SK-N-MC (cell line): ENCODE data around the gene SLC6A11.

Source experiments
- EZH2 ChIP-seq: fragments of 200-600 bp; sonication (generic); IDR thresholded peaks from one replicate; pipeline ENCODE4 v1.6.1; 2017; ENCODE audit warnings: antibody characterized with exemption
- POLR2AphosphoS5 ChIP-seq: IDR thresholded peaks from 2 replicates; pipeline ENCODE4 v1.6.1; 2012; ENCODE audit warnings: mild to moderate bottlenecking, low read depth, low read length, borderline replicate concordance

DNA sequence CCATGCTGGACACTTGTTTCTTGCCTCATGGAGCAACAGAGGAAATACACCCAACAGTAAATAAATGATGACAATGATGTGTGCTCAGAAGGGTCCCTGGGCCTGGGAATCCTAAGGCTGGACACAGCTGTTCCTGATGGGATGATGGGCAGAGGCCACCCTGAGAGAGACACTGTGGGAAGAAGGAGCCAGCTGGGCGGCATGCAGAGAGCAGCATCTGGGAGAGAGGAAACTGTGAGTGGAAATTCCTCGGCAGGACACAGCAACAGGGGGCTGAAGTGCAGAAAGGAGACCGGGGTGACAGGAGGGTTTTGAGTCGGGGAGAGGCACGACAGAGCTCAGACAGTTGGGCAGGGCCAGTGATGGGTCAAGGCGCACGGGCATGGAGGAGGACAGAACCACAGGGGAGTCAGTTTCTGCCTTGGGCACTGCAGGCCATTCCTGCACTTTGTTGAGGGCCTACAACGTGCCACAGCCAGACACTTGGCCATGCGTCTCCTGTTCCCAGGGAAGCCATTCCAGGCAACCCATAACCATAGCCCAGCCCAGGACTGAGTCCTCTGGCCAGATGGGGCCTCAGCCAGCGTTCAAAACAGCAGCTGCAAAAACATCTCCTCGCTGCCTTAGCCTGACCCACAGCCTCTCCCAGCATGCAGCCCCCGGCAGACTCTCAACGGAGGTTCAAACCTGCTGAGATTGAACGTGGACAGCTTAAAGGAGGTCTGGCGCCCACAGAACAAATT is 139.9 kb downstream of the SLC6A11 start:
- TF ChIP-seq EZH2 (no peak), POLR2AphosphoS5 (no peak)
